ENCODE measurements around the gene VRK2. TPM values are rescaled to one million over a fixed set of nuclear protein-coding genes. Genes with fewer than 3 reads are reported as not detected.

The VRK2 gene
- total RNA-seq, 1 donor from 2014 or later: 63.0 TPM

GRCh38 chr2:58033530-58033929 lies 13.1 kb upstream of the VRK2 start:
- DNase-seq: no peak
- CTCF ChIA-PET: interaction anchor here (1.4 to 2.3 kb wide), 2 partner anchors 13 to 128 kb away, joined by 3 to 7 read pairs; partner anchors contain the start of gene VRK2
- intact Hi-C loops (cut with micrococcal nuclease): no loop called here
- no peaks in the 10 kb centered on the region for H3K9me3 Mint-ChIP-seq
- POLR2A ChIA-PET: interaction anchor here (3.3 to 7.4 kb wide), 2 partner anchors 10 to 12 kb away, joined by 27 to 83 read pairs; partner anchors contain the start of gene VRK2
- H3K4me1 Mint-ChIP-seq: peaks cover 67% of the 10 kb centered on the region
- no peak overlapping the region for H3K4me3 Mint-ChIP-seq
- H3K36me3 Mint-ChIP-seq (ENCODE audit: low read depth): peaks cover 6% of the 10 kb centered on the region
- no peak for ATAC-seq (ENCODE audit: low read depth)
- H3K27ac Mint-ChIP-seq: peak overlapping the region; percentile 59
- no peak for TF ChIP-seq CTCF (IDR thresholded peaks at IDR 0.05)
- no peaks in the 10 kb centered on the region for H3K27me3 Mint-ChIP-seq

- peaks cover 78% of the 10 kb centered on the region for H3K4me1 Mint-ChIP-seq
- DNase-seq: no peak
- H3K9me3 Mint-ChIP-seq: no peaks in the 10 kb centered on the region
- no peaks in the 10 kb centered on the region for H3K27me3 Mint-ChIP-seq
- peak overlapping the region; percentile 61 for H3K4me3 Mint-ChIP-seq
- ChIA-PET POLR2A (interaction anchor here (7.4 kb wide), 1 partner anchor 10 kb away, joined by 83 read pairs; the partner anchor contains the start of gene VRK2), CTCF (no interaction called here)
- ATAC-seq (ENCODE audit: low read depth): peak; percentile 71
- TF ChIP-seq CTCF (IDR thresholded peaks at IDR 0.05): no peak
- intact Hi-C loops (cut with micrococcal nuclease): loop anchor here (1.0 kb wide), 1 partner anchor 11 kb away; the partner anchor contains the start of gene VRK2
- H3K27ac Mint-ChIP-seq: peak overlapping the region; percentile 82
- H3K36me3 Mint-ChIP-seq (ENCODE audit: low read depth): peaks cover 6% of the 10 kb centered on the region
These were observed 11.3 kb upstream of the VRK2 start for GRCh38 chr2:58035352-58035751.

GRCh38 chr2:58039170-58039611 lies 7.4 kb upstream of the VRK2 start:
- ChIA-PET POLR2A (interaction anchor here (1.2 kb wide), 1 partner anchor 15 kb away, joined by 3 read pairs; no protein-coding TSS in a partner anchor), CTCF (no interaction called here)
- Mint-ChIP-seq H3K36me3 (ENCODE audit: low read depth) (peaks cover 8% of the 10 kb centered on the region), H3K9me3 (no peaks in the 10 kb centered on the region), H3K4me1 (peaks cover 64% of the 10 kb centered on the region), H3K27ac (peak overlapping the region; percentile 90), H3K4me3 (peak overlapping the region; percentile 73), H3K27me3 (no peaks in the 10 kb centered on the region)
- intact Hi-C loops (cut with micrococcal nuclease): loop anchor here (1.0 to 2.0 kb wide), 2 partner anchors 8 to 16 kb away; no protein-coding TSS in a partner anchor
- no peak for DNase-seq
- peak; percentile 64 for ATAC-seq (ENCODE audit: low read depth)
- no peak for TF ChIP-seq CTCF (IDR thresholded peaks at IDR 0.05)

- DNase-seq: no peak
- POLR2A ChIA-PET: interaction anchor here (0.9 to 1.4 kb wide), 2 partner anchors 19 to 147 kb away, joined by 3 to 5 read pairs; no protein-coding TSS in a partner anchor
- peaks cover 60% of the 10 kb centered on the region for H3K4me1 Mint-ChIP-seq
- intact Hi-C loops (cut with micrococcal nuclease): no loop called here
- H3K27me3 Mint-ChIP-seq: no peaks in the 10 kb centered on the region
- no peak for ATAC-seq (ENCODE audit: low read depth)
- H3K9me3 Mint-ChIP-seq: no peaks in the 10 kb centered on the region
- no peak for TF ChIP-seq CTCF (IDR thresholded peaks at IDR 0.05)
- H3K36me3 Mint-ChIP-seq (ENCODE audit: low read depth): peaks cover 16% of the 10 kb centered on the region
- peak overlapping the region; percentile 63 for H3K27ac Mint-ChIP-seq
- CTCF ChIA-PET: no interaction called here
- H3K4me3 Mint-ChIP-seq: no peak overlapping the region
These were observed 4.1 kb upstream of the VRK2 start for GRCh38 chr2:58042486-58042970.

GRCh38 chr2:58044145-58044544 lies 2.5 kb upstream of the VRK2 start:
- H3K4me1 Mint-ChIP-seq: peaks cover 59% of the 10 kb centered on the region
- POLR2A ChIA-PET: interaction anchor here (1.1 to 3.6 kb wide), 2 partner anchors 9 to 19 kb away, joined by 3 to 83 read pairs; no protein-coding TSS in a partner anchor
- H3K4me3 Mint-ChIP-seq: no peak overlapping the region
- no peaks in the 10 kb centered on the region for H3K9me3 Mint-ChIP-seq
- H3K27ac Mint-ChIP-seq: peak overlapping the region; percentile 95
- peaks cover 13% of the 10 kb centered on the region for H3K36me3 Mint-ChIP-seq (ENCODE audit: low read depth)
- intact Hi-C loops (cut with micrococcal nuclease): no loop called here
- ATAC-seq (ENCODE audit: low read depth) (no peak), DNase-seq (no peak)
- CTCF ChIA-PET: no interaction called here
- no peak for TF ChIP-seq CTCF (IDR thresholded peaks at IDR 0.05)
- no peaks in the 10 kb centered on the region for H3K27me3 Mint-ChIP-seq

All from activated B cell treated with CpG ODN at 0.5 μM for 24 hours (primary cell).